ENCODE data around the gene COL1A1.

COL1A1 gene

GRCh38 chr17:50161023-50161910, 40.2 kb downstream of the COL1A1 start:
- TF ChIP-seq TAF1 (IDR thresholded peaks at IDR 0.05; ENCODE audit: borderline replicate concordance, insufficient read depth, low read length) = no peak
- TF ChIP-seq FOXP2 (optimal IDR thresholded peaks at IDR 0.05; ENCODE audit: borderline replicate concordance, extremely low read depth, extremely low read length, insufficient read depth) = peak; percentile 99
- peak; percentile 68 for TF ChIP-seq POLR2AphosphoS5 (IDR thresholded peaks at IDR 0.05; ENCODE audit: low read depth, low read length)

DNA sequence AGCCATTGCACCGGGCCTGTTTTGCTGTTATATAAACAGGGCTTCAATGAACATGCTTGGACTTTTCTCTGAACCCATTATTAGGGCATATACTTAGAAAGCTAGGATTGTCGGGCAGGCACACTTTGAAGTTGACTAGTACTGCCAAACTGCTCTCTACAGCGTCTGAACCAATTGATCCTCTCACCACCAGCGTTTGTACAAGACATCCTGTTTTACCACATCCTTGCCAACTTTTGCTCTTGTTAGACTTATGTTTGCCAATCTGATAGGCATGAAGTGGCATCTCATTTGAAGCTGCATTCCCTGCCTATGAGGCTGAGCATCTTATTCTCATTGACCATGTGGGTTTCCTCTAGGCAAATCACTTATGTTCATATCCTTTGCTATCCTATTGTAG, 43.5 kb downstream of the COL1A1 start:
- TF ChIP-seq SIN3A (IDR thresholded peaks at IDR 0.05; ENCODE audit: borderline replicate concordance, insufficient read depth, low read length) (no peak), TAF1 (IDR thresholded peaks at IDR 0.05; ENCODE audit: borderline replicate concordance, insufficient read depth, low read length) (no peak), POLR2AphosphoS5 (IDR thresholded peaks at IDR 0.05; ENCODE audit: low read depth, low read length) (no peak), FOXP2 (optimal IDR thresholded peaks at IDR 0.05; ENCODE audit: borderline replicate concordance, extremely low read depth, extremely low read length, insufficient read depth) (no peak), REST (IDR thresholded peaks at IDR 0.05; ENCODE audit: insufficient read depth in 1 of 2, low read depth in 2 of 2, low read length in 2 of 2) (no peak)

DNA sequence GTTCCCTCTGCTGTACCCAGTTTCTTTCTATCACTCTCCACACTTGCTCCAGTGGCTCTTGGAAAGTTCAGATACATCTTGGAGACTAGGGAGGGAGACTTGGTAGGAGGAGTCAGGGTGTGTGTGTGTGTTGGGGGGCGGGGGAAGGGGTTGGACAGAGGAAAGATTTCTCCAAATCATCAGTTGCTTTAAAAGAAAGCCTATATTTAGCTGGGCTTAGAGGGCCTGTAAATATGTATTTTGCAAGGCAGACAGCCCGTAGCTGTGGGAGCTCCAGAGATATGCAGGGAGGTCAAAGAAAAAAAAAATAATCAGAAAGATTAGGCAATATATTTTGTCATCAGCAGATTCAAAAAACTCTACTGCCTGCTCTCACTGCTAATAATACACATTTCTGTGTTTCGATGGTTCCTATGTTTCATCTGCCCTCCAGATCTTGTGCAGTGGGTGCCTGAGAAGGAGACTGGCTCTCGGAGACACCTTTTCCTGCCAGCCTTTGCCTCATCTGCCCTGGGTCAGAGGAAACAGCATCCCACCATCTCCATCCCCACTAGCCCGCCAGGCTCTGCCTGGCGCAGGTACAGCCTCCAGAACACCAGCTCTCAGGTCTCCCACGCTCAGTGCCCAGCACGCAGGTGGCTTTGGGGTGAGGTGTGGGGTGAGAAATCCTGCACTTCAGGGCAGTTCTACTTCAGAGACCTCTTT, 46.2 kb downstream of the COL1A1 start:
- TF ChIP-seq SIN3A (IDR thresholded peaks at IDR 0.05; ENCODE audit: borderline replicate concordance, insufficient read depth, low read length) (no peak), TAF1 (IDR thresholded peaks at IDR 0.05; ENCODE audit: borderline replicate concordance, insufficient read depth, low read length) (no peak), FOXP2 (optimal IDR thresholded peaks at IDR 0.05; ENCODE audit: borderline replicate concordance, extremely low read depth, extremely low read length, insufficient read depth) (no peak), POLR2AphosphoS5 (IDR thresholded peaks at IDR 0.05; ENCODE audit: low read depth, low read length) (no peak), REST (IDR thresholded peaks at IDR 0.05; ENCODE audit: insufficient read depth in 1 of 2, low read depth in 2 of 2, low read length in 2 of 2) (no peak)

GRCh38 chr17:50154604-50155003, 46.8 kb downstream of the COL1A1 start:
- TF ChIP-seq SIN3A (IDR thresholded peaks at IDR 0.05; ENCODE audit: borderline replicate concordance, insufficient read depth, low read length) (no peak), FOXP2 (optimal IDR thresholded peaks at IDR 0.05; ENCODE audit: borderline replicate concordance, extremely low read depth, extremely low read length, insufficient read depth) (no peak), POLR2AphosphoS5 (IDR thresholded peaks at IDR 0.05; ENCODE audit: low read depth, low read length) (no peak)

- no peak for TF ChIP-seq FOXP2 (optimal IDR thresholded peaks at IDR 0.05; ENCODE audit: borderline replicate concordance, extremely low read depth, extremely low read length, insufficient read depth)
- TF ChIP-seq SIN3A (IDR thresholded peaks at IDR 0.05; ENCODE audit: borderline replicate concordance, insufficient read depth, low read length) = no peak
- TF ChIP-seq REST (IDR thresholded peaks at IDR 0.05; ENCODE audit: insufficient read depth in 1 of 2, low read depth in 2 of 2, low read length in 2 of 2) = no peak
- TF ChIP-seq POLR2AphosphoS5 (IDR thresholded peaks at IDR 0.05; ENCODE audit: low read depth, low read length) = no peak
These were observed 47.5 kb downstream of the COL1A1 start for GRCh38 chr17:50153650-50154575.

Measured in PFSK-1 (cell line).